Activated CD4-positive, alpha-beta T cell treated with anti-CD3 and anti-CD28 coated beads for 1 hour (primary cell): ENCODE results near the gene PHLPP1.

Experiments used
- DNase-seq: peaks from one replicate; pipeline ENCODE4 v3.0.0-alpha.2; 2020

The PHLPP1 gene

DNA sequence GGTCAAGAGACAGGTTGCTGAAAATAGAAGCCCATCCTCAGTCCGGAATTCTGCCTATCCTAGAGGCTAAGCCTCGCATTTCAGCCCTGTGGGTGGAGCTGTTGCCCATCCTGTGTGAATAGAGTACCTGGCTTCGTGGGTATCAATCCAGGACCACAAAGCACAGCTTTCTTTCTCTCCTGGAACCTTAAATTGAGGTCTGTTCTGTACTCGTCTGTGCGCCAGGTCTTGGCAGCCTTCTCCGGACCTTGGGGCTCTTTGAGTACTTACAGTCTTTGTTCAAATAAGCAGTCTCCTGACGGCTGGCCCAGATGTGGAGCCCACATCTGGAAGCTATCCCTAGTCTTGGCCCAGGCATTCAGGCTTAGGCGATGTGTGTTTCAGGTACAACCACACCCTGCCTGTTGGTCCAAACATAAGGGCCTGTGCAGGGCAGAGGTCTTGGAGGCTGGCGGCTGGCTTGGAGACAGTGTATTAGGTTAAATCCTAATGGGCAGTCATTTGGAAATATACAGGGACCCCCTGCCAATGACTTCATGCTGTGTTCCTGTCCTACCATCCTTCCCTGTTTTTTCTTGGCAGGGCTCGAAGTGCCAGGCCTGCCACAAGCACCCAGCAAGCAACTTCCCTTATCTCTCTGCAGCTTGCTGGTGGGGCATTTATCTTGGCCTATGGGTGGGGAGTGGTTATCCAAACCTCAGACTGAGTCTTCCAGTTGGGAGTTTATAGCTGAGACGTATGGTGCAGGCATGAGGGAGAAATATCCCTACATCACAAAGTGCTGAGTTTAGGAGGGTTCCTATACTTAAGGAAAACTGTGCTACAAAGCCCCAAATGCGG, 310.1 kb downstream of the PHLPP1 start:
- no peak for DNase-seq

DNA sequence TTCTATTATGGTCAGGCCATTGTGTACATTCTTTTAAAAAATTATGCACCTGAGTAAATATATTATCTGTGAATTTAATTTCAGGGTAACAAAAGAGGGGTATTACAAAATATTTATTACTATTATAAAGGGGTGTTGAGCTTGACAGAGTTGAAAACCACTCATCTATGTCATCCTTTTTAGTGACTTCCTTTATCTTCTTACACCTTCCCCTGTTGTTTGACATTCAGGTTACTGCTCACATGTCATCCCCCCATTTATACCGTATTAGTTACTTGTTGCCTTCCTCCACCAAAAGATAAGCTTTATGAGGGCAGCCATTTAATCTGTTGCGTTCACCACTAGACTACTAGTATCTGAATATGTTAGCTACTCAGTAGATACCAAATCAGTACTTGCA, 313.0 kb downstream of the PHLPP1 start:
- no peak for DNase-seq
